SK-N-SH treated with all-trans-retinoic acid at 6 μM for 48 hours (cell line): ENCODE data around the gene ZSCAN9.

ENCODE experiments used
- BACH2 ChIP-seq: fragments of 250-450 bp; sonication (Bioruptor Pico); IDR thresholded peaks from 2 replicates; pipeline ENCODE4 v1.9.0; 2021; ENCODE audit warnings: mild to moderate bottlenecking, borderline replicate concordance
- ZC3H10 ChIP-seq: fragments of 250-450 bp; sonication (Bioruptor Pico); IDR thresholded peaks from 2 replicates; pipeline ENCODE4 v1.5.1; 2021; ENCODE audit warnings: mild to moderate bottlenecking, moderate library complexity
- ZNF70 ChIP-seq: fragments of 450-650 bp; formaldehyde crosslinking; IDR thresholded peaks from 2 replicates; pipeline ENCODE4 v1.5.0; 2020; ENCODE audit warnings: mild to moderate bottlenecking, moderate library complexity

DNA sequence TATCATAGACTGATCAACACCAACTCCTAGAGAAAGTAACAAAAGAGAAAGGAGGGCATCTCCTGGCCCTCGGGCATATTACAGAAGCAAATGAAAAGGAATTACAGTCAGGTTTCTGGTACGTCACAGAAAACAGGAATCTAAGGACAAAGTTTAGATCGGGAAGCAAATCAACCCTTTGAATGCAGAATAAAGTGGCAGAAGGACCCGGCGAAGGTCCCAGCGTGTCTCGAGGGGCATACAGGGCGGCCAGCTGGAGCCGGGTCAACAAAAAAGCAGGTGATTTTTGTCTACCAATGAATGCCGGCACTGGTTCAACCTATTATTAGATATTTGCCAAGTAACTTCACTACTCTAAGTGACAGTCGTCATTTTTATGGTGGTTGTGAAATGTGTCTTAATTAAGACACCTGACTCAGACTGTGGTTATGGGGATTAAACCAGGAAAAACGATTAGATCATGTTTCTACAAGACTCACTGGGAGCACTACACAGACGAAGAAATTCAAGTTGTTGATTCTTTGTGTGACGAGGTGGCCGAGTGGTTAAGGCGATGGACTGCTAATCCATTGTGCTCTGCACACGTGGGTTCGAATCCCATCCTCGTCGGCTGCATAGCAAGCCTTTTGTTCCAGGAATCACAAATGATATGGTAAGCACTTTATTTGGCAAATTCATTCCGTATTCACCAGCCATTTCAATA is 12.4 kb upstream of the ZSCAN9 start:
- TF ChIP-seq ZC3H10 (CRISPR knock-in tag) (no peak), ZNF70 (CRISPR knock-in tag) (no peak), BACH2 (CRISPR knock-in tag) (no peak)
